Measurements from ENCODE around the gene PRDM7. TPM values are rescaled to one million over a fixed set of nuclear protein-coding genes. Genes with fewer than 3 reads are reported as not detected.

PRDM7 gene
- total and polyA plus RNA-seq, 2 of the 8 experiments (the other 6 are each of a cell fraction or from before 2014, with no cell fraction given), result 0.02 TPM; not detected in 1

DNA sequence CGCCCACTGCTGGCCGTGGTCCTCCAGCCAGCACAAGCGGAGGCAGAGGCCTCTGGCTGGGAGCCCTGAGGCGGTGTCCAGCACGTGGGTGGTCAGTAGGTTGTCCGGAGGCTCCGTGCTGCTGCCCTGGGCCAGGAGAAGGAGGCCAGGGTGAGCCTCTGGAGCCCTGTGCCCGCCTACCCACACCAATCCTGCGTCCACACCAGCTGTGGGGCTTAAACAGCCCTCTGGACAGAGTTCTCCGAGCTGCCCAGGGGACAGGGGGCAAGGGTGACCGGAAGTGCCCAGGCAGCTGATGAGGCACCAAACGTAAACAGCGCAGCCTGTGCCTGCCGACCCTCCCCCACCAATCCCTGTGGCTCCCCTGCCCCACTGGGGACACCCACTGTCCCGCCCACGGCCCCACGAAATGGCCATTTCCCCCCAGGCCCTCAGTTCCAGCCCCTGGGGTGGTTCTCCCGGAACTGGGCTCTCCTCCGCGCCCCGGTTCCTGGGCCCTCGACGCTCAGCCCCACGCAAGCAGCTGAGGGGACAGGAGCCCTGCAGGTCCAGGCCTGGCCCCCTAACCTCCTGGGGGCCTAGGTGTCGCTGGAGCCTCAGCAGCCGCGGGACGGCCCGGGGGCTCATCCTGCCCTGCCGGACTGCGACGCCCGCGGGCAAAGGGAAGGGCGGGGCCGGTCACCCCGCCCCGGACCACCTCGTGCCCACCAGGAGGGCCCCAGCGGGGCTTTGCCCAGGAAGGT lies 30.0 kb downstream of the PRDM7 start (continued):
- TF ChIP-seq, protein P1, sequence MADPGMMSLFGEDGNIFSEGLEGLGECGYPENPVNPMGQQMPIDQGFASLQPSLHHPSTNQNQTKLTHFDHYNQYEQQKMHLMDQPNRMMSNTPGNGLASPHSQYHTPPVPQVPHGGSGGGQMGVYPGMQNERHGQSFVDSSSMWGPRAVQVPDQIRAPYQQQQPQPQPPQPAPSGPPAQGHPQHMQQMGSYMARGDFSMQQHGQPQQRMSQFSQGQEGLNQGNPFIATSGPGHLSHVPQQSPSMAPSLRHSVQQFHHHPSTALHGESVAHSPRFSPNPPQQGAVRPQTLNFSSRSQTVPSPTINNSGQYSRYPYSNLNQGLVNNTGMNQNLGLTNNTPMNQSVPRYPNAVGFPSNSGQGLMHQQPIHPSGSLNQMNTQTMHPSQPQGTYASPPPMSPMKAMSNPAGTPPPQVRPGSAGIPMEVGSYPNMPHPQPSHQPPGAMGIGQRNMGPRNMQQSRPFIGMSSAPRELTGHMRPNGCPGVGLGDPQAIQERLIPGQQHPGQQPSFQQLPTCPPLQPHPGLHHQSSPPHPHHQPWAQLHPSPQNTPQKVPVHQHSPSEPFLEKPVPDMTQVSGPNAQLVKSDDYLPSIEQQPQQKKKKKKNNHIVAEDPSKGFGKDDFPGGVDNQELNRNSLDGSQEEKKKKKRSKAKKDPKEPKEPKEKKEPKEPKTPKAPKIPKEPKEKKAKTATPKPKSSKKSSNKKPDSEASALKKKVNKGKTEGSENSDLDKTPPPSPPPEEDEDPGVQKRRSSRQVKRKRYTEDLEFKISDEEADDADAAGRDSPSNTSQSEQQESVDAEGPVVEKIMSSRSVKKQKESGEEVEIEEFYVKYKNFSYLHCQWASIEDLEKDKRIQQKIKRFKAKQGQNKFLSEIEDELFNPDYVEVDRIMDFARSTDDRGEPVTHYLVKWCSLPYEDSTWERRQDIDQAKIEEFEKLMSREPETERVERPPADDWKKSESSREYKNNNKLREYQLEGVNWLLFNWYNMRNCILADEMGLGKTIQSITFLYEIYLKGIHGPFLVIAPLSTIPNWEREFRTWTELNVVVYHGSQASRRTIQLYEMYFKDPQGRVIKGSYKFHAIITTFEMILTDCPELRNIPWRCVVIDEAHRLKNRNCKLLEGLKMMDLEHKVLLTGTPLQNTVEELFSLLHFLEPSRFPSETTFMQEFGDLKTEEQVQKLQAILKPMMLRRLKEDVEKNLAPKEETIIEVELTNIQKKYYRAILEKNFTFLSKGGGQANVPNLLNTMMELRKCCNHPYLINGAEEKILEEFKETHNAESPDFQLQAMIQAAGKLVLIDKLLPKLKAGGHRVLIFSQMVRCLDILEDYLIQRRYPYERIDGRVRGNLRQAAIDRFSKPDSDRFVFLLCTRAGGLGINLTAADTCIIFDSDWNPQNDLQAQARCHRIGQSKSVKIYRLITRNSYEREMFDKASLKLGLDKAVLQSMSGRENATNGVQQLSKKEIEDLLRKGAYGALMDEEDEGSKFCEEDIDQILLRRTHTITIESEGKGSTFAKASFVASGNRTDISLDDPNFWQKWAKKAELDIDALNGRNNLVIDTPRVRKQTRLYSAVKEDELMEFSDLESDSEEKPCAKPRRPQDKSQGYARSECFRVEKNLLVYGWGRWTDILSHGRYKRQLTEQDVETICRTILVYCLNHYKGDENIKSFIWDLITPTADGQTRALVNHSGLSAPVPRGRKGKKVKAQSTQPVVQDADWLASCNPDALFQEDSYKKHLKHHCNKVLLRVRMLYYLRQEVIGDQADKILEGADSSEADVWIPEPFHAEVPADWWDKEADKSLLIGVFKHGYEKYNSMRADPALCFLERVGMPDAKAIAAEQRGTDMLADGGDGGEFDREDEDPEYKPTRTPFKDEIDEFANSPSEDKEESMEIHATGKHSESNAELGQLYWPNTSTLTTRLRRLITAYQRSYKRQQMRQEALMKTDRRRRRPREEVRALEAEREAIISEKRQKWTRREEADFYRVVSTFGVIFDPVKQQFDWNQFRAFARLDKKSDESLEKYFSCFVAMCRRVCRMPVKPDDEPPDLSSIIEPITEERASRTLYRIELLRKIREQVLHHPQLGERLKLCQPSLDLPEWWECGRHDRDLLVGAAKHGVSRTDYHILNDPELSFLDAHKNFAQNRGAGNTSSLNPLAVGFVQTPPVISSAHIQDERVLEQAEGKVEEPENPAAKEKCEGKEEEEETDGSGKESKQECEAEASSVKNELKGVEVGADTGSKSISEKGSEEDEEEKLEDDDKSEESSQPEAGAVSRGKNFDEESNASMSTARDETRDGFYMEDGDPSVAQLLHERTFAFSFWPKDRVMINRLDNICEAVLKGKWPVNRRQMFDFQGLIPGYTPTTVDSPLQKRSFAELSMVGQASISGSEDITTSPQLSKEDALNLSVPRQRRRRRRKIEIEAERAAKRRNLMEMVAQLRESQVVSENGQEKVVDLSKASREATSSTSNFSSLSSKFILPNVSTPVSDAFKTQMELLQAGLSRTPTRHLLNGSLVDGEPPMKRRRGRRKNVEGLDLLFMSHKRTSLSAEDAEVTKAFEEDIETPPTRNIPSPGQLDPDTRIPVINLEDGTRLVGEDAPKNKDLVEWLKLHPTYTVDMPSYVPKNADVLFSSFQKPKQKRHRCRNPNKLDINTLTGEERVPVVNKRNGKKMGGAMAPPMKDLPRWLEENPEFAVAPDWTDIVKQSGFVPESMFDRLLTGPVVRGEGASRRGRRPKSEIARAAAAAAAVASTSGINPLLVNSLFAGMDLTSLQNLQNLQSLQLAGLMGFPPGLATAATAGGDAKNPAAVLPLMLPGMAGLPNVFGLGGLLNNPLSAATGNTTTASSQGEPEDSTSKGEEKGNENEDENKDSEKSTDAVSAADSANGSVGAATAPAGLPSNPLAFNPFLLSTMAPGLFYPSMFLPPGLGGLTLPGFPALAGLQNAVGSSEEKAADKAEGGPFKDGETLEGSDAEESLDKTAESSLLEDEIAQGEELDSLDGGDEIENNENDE (IDR thresholded peaks at IDR 0.05; ENCODE audit: insufficient replicate concordance, low read length), result no peak
- TF ChIP-seq CHD1 (IDR thresholded peaks at IDR 0.05; ENCODE audit: low read depth, low read length) (no peak), SP4 (IDR thresholded peaks at IDR 0.05; ENCODE audit: low read length) (no peak), SIN3A (conservative IDR thresholded peaks at IDR 0.05 in 1 of 2, IDR thresholded peaks at IDR 0.05 in 1 of 2; ENCODE audit: low read depth in 1 of 2, low read length in 2 of 2) (no peak), ASH2L (IDR thresholded peaks at IDR 0.05; ENCODE audit: low read length) (no peak), CEBPB (IDR thresholded peaks at IDR 0.05; ENCODE audit: low read depth, low read length) (no peak), HDAC2 (IDR thresholded peaks at IDR 0.05; ENCODE audit: borderline replicate concordance in 1 of 2, low read depth in 2 of 2, low read length in 2 of 2) (0 out of 4 replicates have a peak, but pooled peaks of 1 of the 2 experiments have one; percentile 2), TCF12 (IDR thresholded peaks at IDR 0.05; ENCODE audit: low read depth, low read length) (no peak)
- TF ChIP-seq, protein P2, sequence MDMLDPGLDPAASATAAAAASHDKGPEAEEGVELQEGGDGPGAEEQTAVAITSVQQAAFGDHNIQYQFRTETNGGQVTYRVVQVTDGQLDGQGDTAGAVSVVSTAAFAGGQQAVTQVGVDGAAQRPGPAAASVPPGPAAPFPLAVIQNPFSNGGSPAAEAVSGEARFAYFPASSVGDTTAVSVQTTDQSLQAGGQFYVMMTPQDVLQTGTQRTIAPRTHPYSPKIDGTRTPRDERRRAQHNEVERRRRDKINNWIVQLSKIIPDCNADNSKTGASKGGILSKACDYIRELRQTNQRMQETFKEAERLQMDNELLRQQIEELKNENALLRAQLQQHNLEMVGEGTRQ (IDR thresholded peaks at IDR 0.05; ENCODE audit: low read length), result no peak

Measured in H1 (cell line).